Karpas-422 (cell line): ENCODE data around the gene TP73. TPM values are rescaled to one million over a fixed set of nuclear protein-coding genes. Genes with fewer than 3 reads are reported as not detected.
"Not testable (repeated sequence)": the region's sequence is repeated elsewhere in the genome, so short reads cannot be mapped to it uniquely, and the experiment has no call there.

ENCODE experiments used
- DNase-seq: peaks from one replicate; pipeline ENCODE4 v3.0.0-alpha.2; 2015
- H2AFZ ChIP-seq: fragments of 200-600 bp; sonication (generic); 2 replicates; pipeline ENCODE4 v1.6.1; 2014; ENCODE audit warnings: antibody characterized with exemption, low read length, mixed read lengths
- H3K27ac ChIP-seq: fragments of 200-600 bp; sonication (generic); 2 replicates; pipeline ENCODE4 v1.5.1; 2014; ENCODE audit warnings: mild to moderate bottlenecking, low read length, moderate library complexity
- H3K27me3 ChIP-seq: fragments of 200-600 bp; sonication (generic); 2 replicates; pipeline ENCODE4 v1.6.1; 2014; ENCODE audit warnings: low read length, mixed read lengths
- H3K36me3 ChIP-seq: fragments of 200-600 bp; sonication (generic); 2 replicates; pipeline ENCODE4 v1.6.1; 2014; ENCODE audit warnings: low read length, mixed read lengths; ENCODE audit not compliant: insufficient read depth
- H3K4me1 ChIP-seq: fragments of 200-600 bp; sonication (generic); 2 replicates; pipeline ENCODE4 v1.6.1; 2014; ENCODE audit warnings: mild to moderate bottlenecking, low read length, mixed read lengths
- H3K4me2 ChIP-seq: fragments of 200-600 bp; sonication (generic); 2 replicates; pipeline ENCODE4 v1.6.1; 2014; ENCODE audit warnings: low read length, low read depth, mild to moderate bottlenecking; ENCODE audit not compliant: poor library complexity, severe bottlenecking
- H3K4me3 ChIP-seq: fragments of 200-600 bp; sonication (generic); 2 replicates; pipeline ENCODE4 v1.5.1; 2014; ENCODE audit warnings: mild to moderate bottlenecking, antibody characterized with exemption, low read length, mixed read lengths
- H3K79me2 ChIP-seq: fragments of 200-600 bp; sonication (generic); 2 replicates; pipeline ENCODE4 v1.6.1; 2014; ENCODE audit warnings: mild to moderate bottlenecking, low read length, mixed read lengths
- H3K9ac ChIP-seq: fragments of 200-600 bp; sonication (generic); 2 replicates; pipeline ENCODE4 v1.6.0; 2014; ENCODE audit warnings: low read length
- H3K9me2 ChIP-seq: fragments of 200-600 bp; sonication (generic), shearing (Covaris generic); replicated peaks from 2 replicates; pipeline ENCODE4 v1.6.0; 2014; ENCODE audit warnings: mild to moderate bottlenecking, low read length, moderate library complexity; ENCODE audit not compliant: insufficient read depth
- H3K9me3 ChIP-seq: fragments of 300-700, 200-600 bp; sonication (generic); 2 replicates; pipeline ENCODE4 v1.6.1; 2014; ENCODE audit warnings: low read length, mixed read lengths
- H4K20me1 ChIP-seq: fragments of 200-600 bp; sonication (generic); 2 replicates; pipeline ENCODE4 v1.6.1; 2014; ENCODE audit warnings: mild to moderate bottlenecking, antibody characterized with exemption, low read length, low read depth; ENCODE audit not compliant: insufficient read depth
- total RNA-seq: library from RNA; depleted of rRNA; stranded (reverse); fragments of >200 nt; shearing (Covaris generic); gene quantifications from 2 replicates; pipeline ENCODE4 v1.2.3, GENCODE V29; 2014; ENCODE audit warnings: low replicate concordance

The TP73 gene
- total RNA-seq, 1 experiment from 2014 or later: 0.52 TPM

DNA sequence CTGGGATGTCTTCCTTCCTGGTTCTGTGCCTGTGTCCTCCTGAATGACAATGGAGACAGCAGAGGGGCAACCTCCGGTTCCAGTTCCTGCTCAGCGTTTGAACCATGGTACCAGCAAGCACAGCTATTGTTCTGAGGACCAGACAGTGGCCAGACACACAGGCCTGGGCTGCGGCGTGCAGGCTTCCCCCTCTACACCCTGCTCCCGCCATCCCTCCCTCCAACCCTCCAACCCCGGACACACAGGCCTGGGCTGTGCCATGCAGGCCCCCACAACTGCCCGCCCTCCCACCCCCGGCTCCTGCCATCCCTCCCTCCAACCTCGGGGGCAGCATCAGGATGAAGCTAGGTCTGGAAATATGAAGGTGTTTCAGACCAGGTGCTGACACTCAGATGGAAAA lies 35.5 kb upstream of the TP73 start:
- Histone ChIP-seq H3K79me2 (no peaks in the 10 kb centered on the region; the same call in 1 of the 2 replicates), H2AFZ (no peak overlapping the region), H3K27ac (no peak overlapping the region), H3K9ac (no peak overlapping the region), H4K20me1 (no peaks in the 10 kb centered on the region), H3K4me3 (no peak overlapping the region), H3K9me3 (no peaks in the 10 kb centered on the region), H3K4me2 (no peak overlapping the region), H3K9me2 (no peaks in the 10 kb centered on the region), H3K4me1 (peaks cover 6% of the 10 kb centered on the region), H3K27me3 (no peaks in the 10 kb centered on the region), H3K36me3 (no peaks in the 10 kb centered on the region)
- no peak for DNase-seq

DNA sequence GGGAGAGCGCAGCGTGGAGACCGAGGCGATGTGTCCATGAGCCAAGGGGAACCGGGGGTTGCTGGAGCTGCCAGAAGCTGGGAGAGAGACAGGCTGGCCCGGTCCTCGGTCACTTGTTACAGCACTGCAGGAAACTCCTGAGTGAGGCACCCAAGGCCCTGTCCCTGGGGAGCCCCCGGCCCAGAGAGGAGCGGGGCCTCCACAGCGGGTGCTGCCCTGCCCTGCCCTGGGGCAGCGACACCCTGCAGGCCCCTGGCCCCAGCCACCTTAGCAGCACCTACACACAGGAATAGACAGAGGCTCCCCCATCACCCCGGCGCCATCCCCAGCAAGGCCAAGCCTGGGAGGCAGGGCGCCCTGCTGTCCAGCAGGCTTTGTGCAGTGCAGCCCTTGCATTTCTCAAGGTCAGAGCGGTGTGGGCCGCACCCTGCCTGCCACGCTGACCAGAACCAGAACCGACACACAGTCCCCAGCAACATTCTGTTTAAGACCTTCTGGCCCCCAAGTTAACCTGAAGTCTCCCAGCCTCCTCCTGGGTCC lies 34.4 kb upstream of the TP73 start:
- DNase-seq: no peak
- no peak overlapping the region for H2AFZ ChIP-seq
- no peaks in the 10 kb centered on the region for H3K9me3 ChIP-seq
- H3K79me2 ChIP-seq: no peaks in the 10 kb centered on the region; the same call in 1 of the 2 replicates
- H3K27me3 ChIP-seq: no peaks in the 10 kb centered on the region
- no peak overlapping the region for H3K27ac ChIP-seq
- no peaks in the 10 kb centered on the region for H3K9me2 ChIP-seq
- H4K20me1 ChIP-seq: no peaks in the 10 kb centered on the region
- H3K36me3 ChIP-seq: no peaks in the 10 kb centered on the region
- H3K4me2 ChIP-seq: no peak overlapping the region
- H3K9ac ChIP-seq: no peak overlapping the region
- peaks cover 6% of the 10 kb centered on the region for H3K4me1 ChIP-seq
- H3K4me3 ChIP-seq: no peak overlapping the region

DNA sequence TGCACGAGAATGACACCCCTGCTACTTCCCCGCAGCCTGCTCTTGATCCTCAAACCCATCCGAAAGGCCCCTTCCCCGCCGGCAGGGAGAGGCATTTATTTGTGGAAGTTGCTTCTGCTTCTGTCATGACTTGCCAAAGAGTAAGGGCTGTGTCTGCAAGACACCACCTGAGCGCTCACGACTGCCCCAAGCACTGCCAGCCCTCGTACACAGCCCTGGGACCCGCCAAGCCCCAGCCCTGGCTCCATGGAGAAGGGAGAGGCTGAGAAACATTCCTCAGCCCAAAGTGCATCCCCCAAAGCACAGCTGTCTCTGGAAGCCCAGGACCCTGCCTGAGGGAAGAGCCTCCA lies 33.8 kb upstream of the TP73 start:
- H4K20me1 ChIP-seq: no peaks in the 10 kb centered on the region
- peaks cover 10% of the 10 kb centered on the region for H3K4me1 ChIP-seq
- H3K36me3 ChIP-seq: no peaks in the 10 kb centered on the region
- no peak overlapping the region for H2AFZ ChIP-seq
- H3K27me3 ChIP-seq: no peaks in the 10 kb centered on the region
- H3K4me3 ChIP-seq: no peak overlapping the region
- H3K9me2 ChIP-seq: no peaks in the 10 kb centered on the region
- H3K79me2 ChIP-seq: no peaks in the 10 kb centered on the region; the same call in 1 of the 2 replicates
- H3K27ac ChIP-seq: no peak overlapping the region
- H3K9me3 ChIP-seq: no peaks in the 10 kb centered on the region
- no peak overlapping the region for H3K9ac ChIP-seq
- no peak overlapping the region for H3K4me2 ChIP-seq
- no peak for DNase-seq

DNA sequence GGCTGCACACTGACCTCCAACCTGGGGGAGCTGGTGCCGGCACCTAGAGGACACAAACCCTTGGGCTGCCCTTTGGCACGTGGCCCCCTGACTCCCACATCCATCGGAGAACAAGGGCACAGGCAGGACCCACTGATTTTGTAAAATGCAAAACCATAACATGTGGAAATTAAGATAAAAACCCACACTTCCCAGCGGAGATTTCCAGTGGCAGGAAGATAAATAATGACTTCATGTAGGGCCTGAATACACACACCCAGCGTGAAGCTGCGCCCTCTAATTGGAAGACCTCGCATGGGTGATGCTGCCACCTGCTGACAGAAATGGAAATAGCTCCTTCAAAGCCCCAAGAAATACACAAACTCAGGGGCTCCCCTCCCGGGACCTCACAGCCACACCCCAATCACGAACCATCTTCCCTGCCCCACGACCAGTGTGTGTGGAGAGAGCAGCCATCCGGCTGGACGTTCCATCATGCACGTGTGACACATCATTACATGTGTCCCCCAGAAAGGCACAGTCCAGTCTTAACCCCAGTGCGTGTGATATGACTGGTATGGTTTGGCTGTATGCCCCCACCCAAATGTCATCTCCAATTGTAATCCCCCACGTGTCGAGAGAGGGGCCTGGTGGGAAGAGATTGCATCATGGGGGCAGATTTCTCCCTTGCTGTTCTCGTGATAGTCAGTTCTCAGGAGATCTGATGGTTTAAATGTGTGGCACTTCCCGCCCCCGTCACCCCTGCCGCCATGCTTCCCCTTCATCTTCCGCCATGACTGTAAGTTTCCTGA lies 33.2 kb upstream of the TP73 start:
- no peaks in the 10 kb centered on the region for H3K9me3 ChIP-seq
- peak; percentile 95 for DNase-seq
- H4K20me1 ChIP-seq: 0 out of 2 replicates have a peak, but pooled peaks cover 4% of the 10 kb centered on the region
- no peaks in the 10 kb centered on the region for H3K9me2 ChIP-seq
- peak overlapping the region; percentile 56; the same call in 1 of the 2 replicates for H3K4me3 ChIP-seq
- no peaks in the 10 kb centered on the region; the same call in 1 of the 2 replicates for H3K79me2 ChIP-seq
- peak overlapping the region; percentile 61 for H3K9ac ChIP-seq
- H3K4me1 ChIP-seq: peaks cover 16% of the 10 kb centered on the region
- no peaks in the 10 kb centered on the region for H3K27me3 ChIP-seq
- H3K4me2 ChIP-seq: peak overlapping the region; percentile 69
- H3K36me3 ChIP-seq: no peaks in the 10 kb centered on the region
- H3K27ac ChIP-seq: no peak overlapping the region
- peak overlapping the region; percentile 87; the same call in 1 of the 2 replicates for H2AFZ ChIP-seq

DNA sequence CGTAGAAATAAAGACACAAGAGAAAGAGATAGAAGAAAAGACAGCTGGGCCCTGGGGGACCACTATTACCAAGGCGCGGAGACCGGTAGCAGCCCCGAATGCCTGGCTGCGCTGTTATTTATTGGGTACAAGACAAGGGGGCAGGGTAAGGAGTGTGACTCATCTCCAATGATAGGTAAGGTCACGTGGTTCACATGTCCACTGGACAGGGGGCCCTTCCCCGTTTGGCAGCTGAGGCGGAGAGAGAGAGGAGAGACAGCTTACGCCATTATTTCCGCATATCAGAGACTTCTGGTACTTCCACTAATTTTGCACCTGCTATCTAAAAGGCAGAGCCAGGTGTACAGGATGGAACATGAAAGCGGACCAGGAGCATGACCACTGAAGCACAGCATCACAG lies 31.6 kb upstream of the TP73 start:
- H3K79me2 ChIP-seq: peaks cover 4% of the 10 kb centered on the region
- peak overlapping the region; percentile 69 for H3K4me2 ChIP-seq
- 0 out of 2 replicates have a peak, but pooled peaks cover 4% of the 10 kb centered on the region for H4K20me1 ChIP-seq
- no peaks in the 10 kb centered on the region for H3K36me3 ChIP-seq
- no peak overlapping the region for H3K27ac ChIP-seq
- no peaks in the 10 kb centered on the region for H3K9me3 ChIP-seq
- H3K27me3 ChIP-seq: no peaks in the 10 kb centered on the region
- peak overlapping the region; percentile 56 for H3K4me3 ChIP-seq
- H3K9me2 ChIP-seq: no peaks in the 10 kb centered on the region
- no peak for DNase-seq
- H3K9ac ChIP-seq: peak overlapping the region; percentile 61
- no peak overlapping the region for H2AFZ ChIP-seq
- peaks cover 20% of the 10 kb centered on the region for H3K4me1 ChIP-seq

DNA sequence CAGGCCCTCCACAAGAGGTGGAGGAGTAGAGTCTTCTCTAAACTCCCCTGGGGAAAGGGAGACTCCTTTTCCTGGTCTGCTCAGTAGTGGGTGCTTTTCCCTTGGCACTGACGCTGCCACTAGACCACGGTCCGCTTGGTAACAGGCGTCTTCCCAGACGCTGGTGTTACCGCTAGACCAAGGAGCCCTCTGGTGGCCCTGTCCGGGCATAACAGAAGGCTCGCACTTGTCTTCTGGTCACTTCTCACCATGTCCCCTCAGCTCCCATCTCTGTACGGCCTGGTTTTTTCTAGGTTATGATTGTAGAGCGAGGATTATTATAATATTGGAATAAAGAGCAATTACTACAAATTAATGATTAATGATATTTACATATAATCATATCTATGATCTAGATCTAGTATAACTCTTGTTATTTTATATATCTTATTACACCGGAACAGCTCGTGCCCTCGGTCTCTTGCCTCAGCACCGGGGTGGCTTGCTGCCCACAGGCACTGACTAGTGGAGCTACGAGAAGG lies 31.1 kb upstream of the TP73 start:
- not testable (repeated sequence) for H3K27ac ChIP-seq, H3K9me3 ChIP-seq, H3K79me2 ChIP-seq, H2AFZ ChIP-seq, H3K27me3 ChIP-seq, H4K20me1 ChIP-seq, H3K9me2 ChIP-seq, H3K9ac ChIP-seq, H3K36me3 ChIP-seq
- H3K4me2 ChIP-seq: peak overlapping the region; percentile 69
- peak overlapping the region; percentile 56; the same call in 1 of the 2 replicates for H3K4me3 ChIP-seq
- H3K4me1 ChIP-seq: peaks cover 25% of the 10 kb centered on the region
- DNase-seq: peak; percentile 63

DNA sequence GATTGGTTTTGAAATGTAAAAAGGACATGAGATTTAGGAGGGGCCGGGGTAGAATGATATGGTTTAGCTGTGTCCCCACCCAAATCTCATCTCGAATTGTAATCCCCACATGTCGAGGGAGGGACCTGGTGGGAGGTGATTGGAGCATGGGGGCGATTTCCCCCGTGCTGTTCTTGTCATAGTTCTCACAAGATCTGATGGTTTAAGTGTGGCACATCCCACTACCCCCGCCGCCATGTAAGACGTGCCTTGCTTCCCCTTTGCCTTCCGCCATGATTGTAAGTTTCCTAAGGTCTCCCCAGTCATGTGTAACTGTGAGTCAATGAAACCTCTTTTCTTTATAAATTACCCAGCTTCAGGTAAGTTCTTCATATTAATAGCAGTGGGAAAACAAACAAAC lies 30.2 kb upstream of the TP73 start:
- not testable (repeated sequence) for H4K20me1 ChIP-seq, DNase-seq, H2AFZ ChIP-seq, H3K36me3 ChIP-seq, H3K4me3 ChIP-seq, H3K4me2 ChIP-seq, H3K9me2 ChIP-seq, H3K27me3 ChIP-seq, H3K27ac ChIP-seq, H3K9ac ChIP-seq, H3K79me2 ChIP-seq, H3K9me3 ChIP-seq
- H3K4me1 ChIP-seq: peaks cover 25% of the 10 kb centered on the region

DNA sequence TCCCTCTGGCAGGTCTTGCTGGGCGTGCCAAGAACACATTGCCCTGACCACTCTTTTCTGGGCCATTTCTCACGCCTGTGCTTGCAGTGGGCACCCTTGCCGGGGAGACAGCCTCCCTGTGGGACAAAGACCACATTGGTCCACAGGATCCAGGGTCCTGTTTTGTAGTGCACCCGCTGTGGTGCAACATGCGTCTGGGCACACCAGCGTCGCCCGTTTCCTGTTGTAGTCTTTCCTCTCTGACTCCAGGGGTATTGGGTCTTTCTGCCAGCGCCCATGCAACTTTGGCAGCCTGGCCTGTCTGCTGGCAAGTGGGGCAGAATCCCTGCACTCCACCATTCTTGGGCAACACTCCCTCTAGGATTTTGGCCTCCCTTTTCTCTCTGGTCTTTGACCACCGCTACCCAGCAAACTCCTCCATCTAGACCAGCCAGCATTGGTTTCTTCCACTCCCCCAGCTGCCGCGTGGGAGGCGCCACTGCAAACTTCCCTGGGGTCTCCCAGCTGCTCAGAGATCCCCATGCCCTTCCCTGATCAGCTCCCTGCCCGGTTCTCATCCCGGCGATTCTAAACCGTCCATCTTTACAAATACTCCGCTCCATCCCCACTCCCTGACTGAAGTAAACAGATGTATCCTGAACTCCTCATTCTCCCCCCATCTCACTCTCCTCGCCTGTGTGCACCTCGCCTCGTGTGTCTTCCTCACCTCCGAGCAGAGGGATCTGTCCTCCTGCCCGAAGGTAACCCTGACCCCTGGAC lies 28.7 kb upstream of the TP73 start:
- peak overlapping the region; percentile 76 for H3K9ac ChIP-seq
- no peak overlapping the region for H3K27ac ChIP-seq
- H4K20me1 ChIP-seq: 0 out of 2 replicates have a peak, but pooled peaks cover 4% of the 10 kb centered on the region
- no peak overlapping the region for H2AFZ ChIP-seq
- H3K4me1 ChIP-seq: peaks cover 25% of the 10 kb centered on the region
- H3K27me3 ChIP-seq: no peaks in the 10 kb centered on the region
- H3K79me2 ChIP-seq: peaks cover 9% of the 10 kb centered on the region
- no peaks in the 10 kb centered on the region for H3K36me3 ChIP-seq
- H3K4me2 ChIP-seq: peak overlapping the region; percentile 74
- H3K9me3 ChIP-seq: no peaks in the 10 kb centered on the region
- peak overlapping the region; percentile 84 for H3K4me3 ChIP-seq
- DNase-seq: no peak
- no peaks in the 10 kb centered on the region for H3K9me2 ChIP-seq
